GM12875 (cell line): ENCODE measurements around the gene ZBTB16.

Source experiments
- H3K4me3 ChIP-seq: one replicate; pipeline ENCODE4 v1.5.1; 2011; ENCODE audit warnings: low read depth, low read length, control low read depth
- CTCF ChIP-seq: IDR thresholded peaks from 2 replicates; pipeline ENCODE4 v1.5.1; 2011; ENCODE audit warnings: low read depth, mild to moderate bottlenecking, control low read depth, inconsistent platforms, low read length, moderate library complexity, borderline replicate concordance; ENCODE audit not compliant: insufficient read depth

Gene ZBTB16

GRCh38 chr11:114188851-114189570 lies 129.5 kb downstream of the ZBTB16 start:
- no peak overlapping the region for H3K4me3 ChIP-seq

GRCh38 chr11:114190630-114191029 lies 131.1 kb downstream of the ZBTB16 start:
- no peak for TF ChIP-seq CTCF
- no peak overlapping the region for H3K4me3 ChIP-seq

More at GRCh38 chr11:114188851-114189570, 129.5 kb downstream of the ZBTB16 start:
- no peak for TF ChIP-seq CTCF

- no peak for TF ChIP-seq CTCF
- no peak overlapping the region for H3K4me3 ChIP-seq
Measured at GRCh38 chr11:114191893-114192292, 132.4 kb downstream of the ZBTB16 start.

GRCh38 chr11:114192841-114193389 lies 133.4 kb downstream of the ZBTB16 start:
- no peak overlapping the region for H3K4me3 ChIP-seq
- TF ChIP-seq CTCF, result no peak

- TF ChIP-seq CTCF, result no peak
Measured at GRCh38 chr11:114193730-114194679, 134.5 kb downstream of the ZBTB16 start.

GRCh38 chr11:114194702-114195101 lies 135.2 kb downstream of the ZBTB16 start:
- no peak for TF ChIP-seq CTCF
- no peak overlapping the region for H3K4me3 ChIP-seq

More at GRCh38 chr11:114193730-114194679, 134.5 kb downstream of the ZBTB16 start:
- no peak overlapping the region for H3K4me3 ChIP-seq
